ENCODE measurements around the gene UTS2. TPM values are rescaled to one million over a fixed set of nuclear protein-coding genes. Genes with fewer than 3 reads are reported as not detected.

Gene UTS2
- total RNA-seq, 4 donors from 2014 or later, result not detected

- TF ChIP-seq CTCF (IDR thresholded peaks at IDR 0.05) (no peak), POLR2A (IDR thresholded peaks at IDR 0.05) (no peak)
- Histone ChIP-seq H3K27ac (no peak overlapping the region), H3K36me3 (no peaks in the 10 kb centered on the region), H3K9me3 (no peaks in the 10 kb centered on the region), H3K4me3 (no peak overlapping the region), H3K27me3 (no peaks in the 10 kb centered on the region), H3K4me1 (no peaks in the 10 kb centered on the region)
- intact Hi-C loops (cut with DNase I; ENCODE audit: low total_unique reads), result no loop called here
- DNase-seq, result no peak
Observed at GRCh38 chr1:7891804-7892203, 38.9 kb upstream of the UTS2 start.

DNA sequence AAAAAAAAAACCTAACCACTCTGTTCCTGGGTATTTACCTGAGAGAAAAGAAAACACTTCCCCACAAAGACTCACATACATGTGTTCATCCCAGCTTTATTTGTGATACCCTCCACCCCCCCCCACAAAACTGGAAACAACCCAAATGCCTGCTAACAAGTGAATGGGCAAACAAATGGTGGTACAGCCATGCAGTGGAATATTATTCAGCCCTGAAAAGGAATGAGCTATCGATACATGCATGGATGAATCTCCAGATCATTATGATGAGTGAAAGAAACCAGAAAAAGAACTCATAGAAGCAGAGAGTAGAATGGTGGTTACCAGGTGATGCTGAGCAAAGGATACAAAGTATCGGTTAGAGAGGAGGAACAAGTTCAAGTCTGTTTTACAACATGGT, 38.0 kb upstream of the UTS2 start:
- intact Hi-C loops (cut with DNase I; ENCODE audit: low total_unique reads), result no loop called here
- H3K27me3 ChIP-seq, result no peaks in the 10 kb centered on the region
- H3K9me3 ChIP-seq, result no peaks in the 10 kb centered on the region
- no peak overlapping the region for H3K27ac ChIP-seq
- DNase-seq, result no peak
- H3K36me3 ChIP-seq, result no peaks in the 10 kb centered on the region
- H3K4me3 ChIP-seq, result no peak overlapping the region
- no peaks in the 10 kb centered on the region for H3K4me1 ChIP-seq
- no peak for TF ChIP-seq POLR2A (IDR thresholded peaks at IDR 0.05)

- no peak overlapping the region for H3K4me3 ChIP-seq
- H3K36me3 ChIP-seq, result no peaks in the 10 kb centered on the region
- H3K27ac ChIP-seq, result no peak overlapping the region
- intact Hi-C loops (cut with DNase I; ENCODE audit: low total_unique reads), result no loop called here
- TF ChIP-seq CTCF (IDR thresholded peaks at IDR 0.05) (no peak), POLR2A (IDR thresholded peaks at IDR 0.05) (no peak)
- H3K4me1 ChIP-seq, result no peaks in the 10 kb centered on the region
- no peaks in the 10 kb centered on the region for H3K9me3 ChIP-seq
- H3K27me3 ChIP-seq, result no peaks in the 10 kb centered on the region
- DNase-seq, result no peak
Observed at GRCh38 chr1:7888248-7889081, 35.6 kb upstream of the UTS2 start.

DNA sequence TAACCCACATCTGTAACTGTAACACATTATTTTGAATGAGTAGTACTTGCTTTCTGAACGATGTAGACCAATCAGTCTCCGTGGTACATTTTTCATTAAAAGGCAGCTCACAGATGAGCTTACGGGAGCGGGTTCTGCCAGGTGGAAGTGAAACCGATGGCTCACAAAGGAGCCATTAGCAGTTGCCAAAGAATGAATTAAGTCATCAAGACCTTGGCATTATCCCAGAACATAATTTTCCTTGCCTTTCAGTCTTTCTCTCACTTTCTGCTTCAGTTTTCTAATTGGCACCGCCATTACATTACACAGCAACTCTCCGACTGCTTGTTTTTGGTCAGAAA, 33.5 kb upstream of the UTS2 start:
- TF ChIP-seq CTCF (IDR thresholded peaks at IDR 0.05), result no peak
- no peak for TF ChIP-seq POLR2A (IDR thresholded peaks at IDR 0.05)
- no peaks in the 10 kb centered on the region for H3K9me3 ChIP-seq
- no peak overlapping the region for H3K4me3 ChIP-seq
- H3K27ac ChIP-seq, result no peak overlapping the region
- H3K27me3 ChIP-seq, result no peaks in the 10 kb centered on the region
- no peaks in the 10 kb centered on the region for H3K4me1 ChIP-seq
- no peak for DNase-seq
- no peaks in the 10 kb centered on the region for H3K36me3 ChIP-seq
- intact Hi-C loops (cut with DNase I; ENCODE audit: low total_unique reads), result no loop called here

DNA sequence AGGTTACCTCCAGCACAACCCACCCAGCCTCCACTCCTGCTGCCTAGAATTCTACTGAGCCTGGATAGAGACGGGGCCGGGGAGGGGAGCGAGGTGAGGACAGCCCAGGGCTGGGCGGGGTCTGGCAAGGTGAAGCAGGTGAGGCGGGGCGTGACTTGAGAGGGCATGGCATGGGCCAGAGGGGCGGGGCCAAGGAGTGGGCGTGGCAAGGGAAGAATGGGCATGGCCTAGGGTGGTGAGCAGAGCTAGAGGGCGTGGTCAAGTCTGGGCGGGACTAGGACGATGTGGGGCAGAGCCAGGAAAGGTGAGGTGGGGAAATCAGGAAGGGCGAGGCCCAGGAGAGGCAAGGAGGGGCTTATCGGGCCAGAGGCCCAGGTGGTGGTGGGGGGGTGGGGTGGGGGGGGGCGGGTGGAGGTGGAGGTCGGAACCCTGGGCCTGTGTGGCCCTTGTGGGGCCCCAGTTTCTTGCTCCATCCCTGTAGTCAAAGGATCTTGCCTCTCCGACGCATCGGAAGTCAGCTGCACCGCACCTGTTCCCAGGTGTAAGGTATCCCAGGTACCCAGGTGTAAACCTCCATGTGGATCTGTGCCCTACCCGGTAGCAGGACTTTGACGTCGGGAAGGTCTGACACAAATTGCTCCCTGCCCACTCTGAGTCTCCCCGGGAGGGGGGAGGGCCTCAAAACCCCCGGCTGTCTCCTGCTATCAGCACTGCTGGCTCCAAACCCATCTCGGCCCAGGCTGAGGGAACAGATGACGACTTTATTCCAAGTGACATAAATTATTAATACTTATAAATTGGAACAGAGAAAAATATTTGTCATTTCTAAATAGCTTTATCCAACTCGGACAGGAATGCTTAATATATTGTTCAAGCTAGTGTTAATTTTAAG, 32.9 kb upstream of the UTS2 start:
- TF ChIP-seq CTCF (IDR thresholded peaks at IDR 0.05) (no peak), POLR2A (IDR thresholded peaks at IDR 0.05) (no peak)
- no peaks in the 10 kb centered on the region for H3K4me1 ChIP-seq
- intact Hi-C loops (cut with DNase I; ENCODE audit: low total_unique reads), result no loop called here
- peak in 1 of 2 donors; percentile 20 for DNase-seq
- no peak overlapping the region for H3K4me3 ChIP-seq
- no peaks in the 10 kb centered on the region for H3K36me3 ChIP-seq
- H3K9me3 ChIP-seq, result no peaks in the 10 kb centered on the region
- no peaks in the 10 kb centered on the region for H3K27me3 ChIP-seq
- H3K27ac ChIP-seq, result no peak overlapping the region
